8988T (cell line): ENCODE measurements around the gene TBRG4.
"Not testable (repeated sequence)": the region's sequence is repeated elsewhere in the genome, so short reads cannot be mapped to it uniquely, and the experiment has no call there.

Experiments
- DNase-seq: peaks from one replicate; pipeline ENCODE4 v3.0.0; 2011

TBRG4 gene

DNA sequence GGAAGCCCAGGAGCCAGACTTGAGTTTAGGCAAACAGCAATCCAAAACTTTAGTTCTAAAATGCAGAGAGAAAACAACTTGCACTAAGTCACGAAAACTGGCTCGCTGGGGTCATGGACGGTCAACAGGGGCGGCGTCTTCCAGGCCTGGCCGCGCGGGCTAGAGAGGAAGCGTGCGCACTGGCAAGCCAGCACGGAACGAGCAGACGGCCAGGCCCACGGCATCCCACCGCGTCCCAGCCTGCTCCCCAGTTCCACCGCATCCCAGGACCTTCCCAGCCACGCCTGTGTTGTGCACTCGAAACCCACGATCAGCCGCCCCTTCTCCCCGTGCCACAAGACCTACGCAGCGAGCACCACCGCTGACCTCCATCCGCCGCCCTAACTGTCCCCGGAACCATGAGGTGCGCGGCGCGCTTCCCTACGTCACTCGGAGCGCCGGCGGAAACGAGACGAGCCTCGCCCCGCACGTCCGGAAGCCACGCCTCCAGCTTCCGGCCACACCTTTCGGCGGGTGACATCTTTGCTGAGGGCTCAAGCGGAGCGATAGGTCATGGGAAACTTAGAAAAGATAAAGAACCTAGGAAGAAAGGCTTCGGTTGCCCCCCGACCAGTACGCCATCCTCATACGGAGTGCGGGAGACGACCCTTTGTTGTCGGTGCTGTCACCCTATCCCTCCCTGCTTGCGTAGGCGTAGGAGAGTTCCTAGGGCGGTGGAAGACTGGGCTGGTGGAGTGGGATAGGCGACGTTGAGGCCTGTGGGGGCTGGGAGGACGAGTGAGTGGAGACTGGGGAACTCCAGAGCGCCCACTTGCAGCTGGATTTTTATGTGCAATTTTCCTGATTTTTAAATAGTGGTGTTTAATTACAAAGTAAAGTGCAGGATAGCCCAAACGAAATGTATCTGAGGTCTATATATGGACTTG, at the start of gene TBRG4:
TSS of gene TBRG4 (minus strand) at position 400 of the 926 bp plus-strand sequence. CDS start 2,460 bp downstream, outside the sequence.
- peak; percentile 69 for DNase-seq

DNA sequence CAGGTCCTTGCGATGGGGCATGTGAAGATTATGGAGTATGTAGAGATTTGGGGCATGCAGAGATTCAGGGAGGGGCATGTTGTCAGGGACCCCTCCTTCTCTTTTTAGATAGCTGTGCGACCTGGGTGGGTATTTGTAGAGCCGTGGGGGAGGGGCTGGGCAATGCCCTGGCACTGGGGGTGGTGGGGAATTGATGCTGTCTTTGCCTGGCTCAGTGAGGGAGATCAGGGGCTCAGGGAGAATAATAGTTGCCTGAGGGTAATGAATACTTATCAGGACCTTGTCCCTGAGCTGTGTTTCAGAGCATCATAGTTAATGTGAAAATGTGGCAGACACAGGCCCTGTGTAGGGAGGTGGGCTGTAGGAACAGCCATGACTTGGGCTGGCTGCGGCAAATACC, 49.6 kb upstream of the TBRG4 start:
- no peak for DNase-seq

DNA sequence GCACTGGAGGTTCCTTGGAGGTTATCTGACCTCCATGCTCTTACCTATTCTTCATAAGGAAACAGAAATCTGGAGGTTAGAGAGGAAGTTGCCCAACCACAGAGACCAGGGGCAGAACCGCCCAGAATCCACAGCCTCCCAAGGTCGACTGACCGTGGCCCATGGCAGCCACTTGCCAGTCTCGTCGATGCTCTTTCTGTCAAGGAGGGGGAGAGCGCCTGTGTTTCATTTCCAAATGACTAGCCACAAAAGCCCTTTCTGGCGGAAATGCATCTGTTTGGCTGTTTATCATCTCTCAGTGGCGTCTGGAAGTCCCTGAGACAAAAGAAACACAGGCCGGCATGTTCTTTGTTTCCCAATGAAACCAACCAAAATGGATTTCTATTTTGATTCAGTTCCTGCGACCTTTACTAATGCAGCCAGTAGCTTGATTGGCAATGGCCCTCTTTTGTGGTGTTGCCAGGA, 49.0 kb upstream of the TBRG4 start:
- no peak for DNase-seq

DNA sequence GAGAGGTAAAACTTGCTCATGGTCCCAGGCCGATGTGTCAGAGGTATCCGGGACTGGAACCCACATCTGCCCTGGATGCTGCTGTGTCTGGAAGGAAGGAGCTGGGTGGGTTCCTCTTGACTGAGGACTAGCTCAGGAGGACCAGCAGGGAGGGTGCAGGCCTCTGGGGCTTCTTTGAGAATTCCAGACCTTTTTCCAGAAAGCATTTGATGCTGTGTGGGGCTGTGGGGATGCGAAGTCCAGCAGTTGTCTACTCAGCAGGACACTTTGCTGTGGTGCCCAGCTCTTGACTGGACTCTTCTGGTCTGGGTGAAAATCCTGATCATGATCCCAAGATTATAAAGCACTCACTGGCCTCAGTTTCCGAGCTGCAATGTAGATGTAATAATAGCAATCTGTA, 47.8 kb upstream of the TBRG4 start:
- no peak for DNase-seq

DNA sequence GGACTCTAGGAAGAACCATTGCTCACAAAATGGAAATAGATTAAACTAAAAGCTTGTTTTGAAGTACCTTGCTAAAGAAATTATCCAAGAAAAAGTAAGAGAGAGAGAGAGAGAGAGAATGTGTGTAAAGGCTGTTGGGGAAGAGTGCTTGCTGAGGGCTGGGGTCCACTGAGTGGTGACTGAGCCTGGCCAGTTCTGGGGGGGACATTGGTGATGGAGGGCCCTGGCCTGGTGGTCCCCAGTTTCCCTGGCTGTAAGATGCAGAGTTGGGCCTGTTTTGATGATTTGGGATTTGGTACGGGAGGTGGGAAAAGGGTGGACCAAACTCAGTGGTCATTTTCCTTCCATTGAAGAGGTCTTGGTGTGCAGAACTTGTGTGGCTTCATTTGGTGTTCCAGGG, 47.0 kb upstream of the TBRG4 start:
- DNase-seq = no peak

DNA sequence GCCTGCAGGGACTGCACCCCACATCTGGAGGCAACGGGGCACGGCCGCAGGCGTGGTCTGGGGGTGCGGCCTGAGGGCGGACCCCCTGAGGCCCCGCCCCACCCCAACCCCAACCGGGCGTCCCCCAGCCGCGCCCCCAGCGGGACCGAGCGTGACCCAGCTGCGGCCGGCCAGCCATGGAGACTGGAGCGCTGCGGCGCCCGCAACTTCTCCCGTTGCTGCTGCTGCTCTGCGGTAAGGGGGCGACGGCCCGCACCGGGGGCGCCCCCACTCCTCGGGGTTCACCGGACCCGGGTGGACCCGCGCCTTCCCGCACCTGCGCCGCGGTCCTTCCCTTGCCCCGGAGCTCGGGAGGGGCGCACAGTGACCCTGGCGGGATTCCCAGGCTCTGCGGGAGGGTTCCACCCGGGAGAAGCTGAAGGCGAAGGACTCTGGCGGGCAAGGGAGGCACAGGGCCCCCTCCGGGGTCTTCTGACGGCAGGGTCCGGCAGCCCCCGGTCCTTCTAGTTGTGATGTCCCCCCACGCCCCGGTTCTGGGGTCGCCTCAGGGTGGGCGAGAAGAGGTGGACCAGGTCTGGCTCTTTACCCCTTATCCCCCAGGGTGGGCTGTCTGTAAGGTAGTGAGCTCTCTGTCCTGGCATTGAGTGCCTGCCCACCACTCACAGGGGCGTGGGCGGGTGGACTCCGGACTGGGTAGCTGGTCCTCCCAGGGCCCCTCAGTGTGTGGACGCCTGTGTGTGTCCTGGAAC, 46.3 kb upstream of the TBRG4 start, which contains the start of gene RAMP3:
TSS of gene RAMP3 (plus strand) at position 139 of the 749 bp plus-strand sequence. CDS start at position 177, 38 bp downstream.
- no peak for DNase-seq

DNA sequence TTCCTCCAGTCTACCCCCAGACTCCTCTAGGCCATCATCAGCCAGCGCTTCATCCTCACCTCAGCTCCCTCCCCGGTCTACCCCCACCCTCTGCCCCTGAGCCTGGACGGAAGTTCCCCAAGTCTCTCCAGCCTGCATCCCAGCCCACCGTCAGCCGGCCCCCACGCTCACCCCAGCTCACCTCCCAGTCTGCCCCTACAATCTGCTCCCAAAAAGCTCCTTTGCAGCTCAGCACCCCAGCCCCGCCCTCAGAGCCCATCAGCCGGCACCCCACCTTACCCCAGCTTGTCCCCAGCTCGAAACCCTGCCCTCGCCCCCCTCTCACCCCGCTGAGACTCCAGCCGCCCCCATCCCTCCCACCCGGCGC, 45.8 kb upstream of the TBRG4 start:
- DNase-seq = no peak

DNA sequence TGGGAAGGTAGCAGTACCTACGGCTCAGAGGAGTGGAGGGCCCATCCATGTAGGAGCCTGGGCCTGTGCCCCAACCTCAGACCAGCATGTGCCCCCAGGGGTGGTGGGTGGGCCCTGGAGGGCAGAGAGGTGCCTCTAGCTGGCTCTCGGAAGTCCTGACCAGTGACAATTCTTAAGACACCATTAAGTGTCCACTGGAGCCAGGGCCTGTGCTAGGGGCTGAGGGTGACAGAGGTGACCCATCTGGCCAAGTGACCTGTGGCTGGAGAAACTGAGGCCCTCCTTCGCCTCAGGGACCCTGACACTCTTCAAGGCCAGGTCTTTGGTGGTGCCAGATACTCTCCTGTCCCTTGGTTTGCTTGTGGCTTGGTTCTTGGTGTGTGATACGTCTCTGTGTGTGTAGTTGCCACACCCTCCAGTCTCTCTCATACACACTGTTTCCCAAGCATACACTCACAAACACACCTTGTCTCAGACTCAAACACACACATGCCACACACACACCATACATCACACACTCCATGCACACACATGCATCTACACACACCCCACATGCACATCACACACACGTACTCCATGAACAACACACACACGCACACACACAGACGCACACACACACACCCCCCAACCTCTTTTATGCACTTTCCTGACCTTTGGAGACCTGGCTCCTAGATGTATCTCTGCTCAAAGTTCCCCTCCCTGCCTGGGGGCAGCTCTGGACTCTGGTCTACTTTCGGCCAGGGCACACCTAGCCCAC, 45.2 kb upstream of the TBRG4 start:
- no peak for DNase-seq

DNA sequence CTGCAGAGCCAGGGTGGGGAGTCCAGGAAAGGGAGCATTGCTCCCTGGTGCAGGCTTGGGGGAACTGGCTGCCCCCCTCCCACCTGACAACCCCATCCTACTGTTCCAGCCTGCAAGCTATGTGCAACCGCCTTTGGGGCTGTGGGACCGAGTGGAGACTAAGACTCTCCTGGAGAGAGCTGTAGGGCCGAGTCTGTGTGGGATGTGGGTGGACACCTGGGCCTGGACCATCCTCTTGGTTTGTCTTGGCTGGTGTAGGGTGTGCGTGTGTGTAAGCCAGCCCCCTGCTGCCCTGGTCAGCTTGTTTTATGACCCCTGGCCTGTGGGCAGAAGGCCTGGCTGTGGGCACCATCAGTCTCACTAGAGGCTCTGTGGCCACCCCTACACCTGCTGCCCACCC, 44.4 kb upstream of the TBRG4 start:
- DNase-seq = no peak

DNA sequence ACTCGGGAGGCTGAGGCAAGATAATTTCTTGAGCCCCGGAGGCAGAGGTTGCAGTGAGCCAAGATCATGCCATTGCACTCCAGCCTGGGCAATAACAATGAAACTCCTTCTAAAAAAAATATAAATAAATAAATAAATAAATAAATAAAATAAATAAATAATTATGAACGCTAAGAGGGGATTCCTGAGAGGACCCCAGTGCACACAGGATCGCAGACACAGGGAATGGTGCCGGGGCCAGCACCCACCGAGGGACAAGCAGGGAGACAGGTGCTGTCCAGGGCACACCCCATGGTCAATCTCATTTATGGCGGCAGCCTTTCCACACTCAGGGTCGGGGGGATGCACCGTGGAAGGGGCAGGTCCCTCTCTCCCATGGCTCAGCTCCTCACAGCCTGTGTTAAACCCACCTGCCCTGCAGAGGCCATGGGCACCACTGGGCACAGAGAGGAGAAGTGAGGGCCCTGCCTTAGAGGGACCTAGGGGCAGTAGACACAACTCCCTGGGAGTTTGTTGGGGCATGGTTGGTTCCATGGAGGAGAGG, 43.9 kb upstream of the TBRG4 start:
- DNase-seq = no peak

DNA sequence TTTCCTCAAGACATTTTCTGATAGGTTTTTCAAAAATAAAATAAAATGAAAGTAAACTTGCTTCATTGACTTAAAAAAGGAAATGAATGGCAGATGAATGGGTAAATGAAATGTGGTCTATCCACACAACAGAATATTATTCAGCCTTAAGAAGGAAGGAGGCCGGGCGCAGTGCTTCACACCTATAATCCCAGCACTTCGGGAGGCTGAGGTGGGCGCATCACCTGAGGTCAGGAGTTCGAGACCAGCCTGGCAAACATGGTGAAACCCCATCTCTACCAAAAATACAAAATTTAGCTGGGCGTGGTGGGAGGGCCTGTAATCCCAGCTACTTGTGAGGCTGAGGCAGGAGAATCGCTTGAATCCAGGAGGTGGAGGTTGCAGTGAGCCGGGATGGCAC, 42.4 kb upstream of the TBRG4 start:
- DNase-seq = not testable (repeated sequence)

DNA sequence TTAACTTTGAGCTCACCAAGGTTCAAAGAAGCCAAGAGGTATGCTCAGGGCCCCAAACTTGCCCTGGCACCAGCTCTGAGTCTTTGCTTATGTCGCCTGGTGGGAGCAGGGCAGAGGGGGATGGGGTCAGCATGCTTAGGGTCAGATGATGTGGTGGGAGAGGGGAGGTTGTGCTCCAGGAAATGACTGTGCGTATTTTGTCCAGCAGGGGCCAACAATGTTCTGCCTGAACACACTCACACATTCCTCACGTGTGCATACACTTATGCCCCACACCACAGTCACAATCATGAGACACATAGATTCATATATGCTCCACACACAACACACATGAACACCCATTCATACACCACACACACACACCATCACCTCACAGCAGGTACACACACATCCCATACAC, 41.7 kb upstream of the TBRG4 start:
- DNase-seq = no peak

DNA sequence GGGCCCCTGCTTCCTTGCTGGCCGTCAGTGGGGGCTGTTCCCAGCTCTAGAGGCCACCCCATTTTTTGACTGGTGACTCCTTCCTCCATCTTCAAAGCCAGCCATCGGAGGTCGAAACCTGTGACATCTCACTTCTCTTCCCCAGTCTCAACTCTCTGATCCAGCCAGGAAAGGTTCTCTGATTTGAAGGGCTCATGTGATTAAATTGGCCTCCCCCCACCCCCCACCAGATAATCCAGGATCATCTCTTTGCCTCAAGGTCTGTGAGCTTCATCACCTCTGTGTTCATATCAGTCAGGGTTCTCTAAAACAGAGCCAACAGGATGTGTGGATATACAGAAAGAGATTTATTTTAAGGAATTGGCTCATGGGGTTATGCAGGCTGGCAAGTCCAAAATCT, 40.5 kb upstream of the TBRG4 start:
- DNase-seq = no peak

DNA sequence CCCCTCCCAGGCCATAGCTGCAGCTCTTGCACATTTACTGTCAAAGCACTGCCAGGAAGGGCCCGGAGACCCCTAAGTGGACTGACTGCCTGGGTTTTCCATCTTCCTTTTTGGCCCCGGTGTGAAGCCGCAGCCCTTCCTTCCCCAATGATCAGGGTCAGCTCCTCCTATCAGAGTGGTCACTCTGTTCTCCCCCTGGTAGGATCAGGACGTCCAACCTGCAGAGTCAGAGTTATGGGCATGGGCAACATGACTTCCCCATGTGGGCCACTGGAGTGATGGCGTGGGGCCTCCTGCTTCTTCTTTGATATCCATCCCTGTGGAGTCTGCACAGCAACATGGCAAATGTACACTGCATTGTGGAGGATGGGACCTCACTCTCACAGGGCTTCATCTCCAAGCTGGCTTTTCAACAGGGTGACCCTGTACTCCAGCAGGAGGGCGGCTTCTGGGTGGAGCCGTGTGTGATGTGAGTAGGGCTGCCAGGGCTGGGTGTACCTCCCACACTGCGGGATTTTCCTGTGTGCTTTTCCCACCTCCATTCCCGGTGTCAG, 39.7 kb upstream of the TBRG4 start:
- no peak for DNase-seq

DNA sequence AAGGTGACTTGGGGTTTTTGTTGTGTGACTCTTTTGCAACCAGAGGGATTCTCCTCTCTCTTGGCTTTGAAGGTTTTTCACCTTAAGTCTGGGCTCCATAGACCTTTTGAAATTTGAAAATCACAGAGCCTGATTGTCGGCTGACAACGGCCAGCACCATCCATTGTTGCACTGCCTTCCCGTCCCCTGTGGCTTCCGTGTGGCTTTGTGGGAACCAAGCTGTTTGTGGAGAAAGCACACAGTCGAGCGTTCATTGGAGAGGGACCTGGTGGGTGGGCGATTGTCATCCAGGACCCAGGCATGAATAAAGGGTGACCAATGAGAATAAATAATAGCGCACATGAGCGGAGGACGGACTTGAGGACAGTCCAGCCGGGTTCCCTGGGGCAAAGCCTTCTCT, 38.7 kb upstream of the TBRG4 start:
- DNase-seq = no peak

DNA sequence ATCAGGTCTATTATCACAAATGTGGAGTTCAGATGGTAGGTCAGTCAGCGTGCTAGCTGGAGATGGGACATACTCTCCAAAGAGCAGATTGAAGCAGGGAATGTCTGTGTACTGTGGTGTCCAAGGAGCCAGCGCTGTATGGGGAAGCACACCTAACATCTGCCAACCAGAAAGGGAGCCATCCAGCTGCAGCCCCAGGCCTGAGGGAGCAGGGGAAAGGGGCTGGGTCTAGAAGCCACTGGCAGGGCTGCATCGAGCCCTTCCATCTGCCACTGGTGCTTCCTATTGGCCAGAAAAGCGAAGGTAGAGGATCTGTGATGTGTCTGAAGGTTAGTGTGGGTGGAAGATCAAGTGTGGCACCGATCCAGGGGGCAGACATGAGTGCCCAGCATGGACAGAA, 38.1 kb upstream of the TBRG4 start:
- DNase-seq = no peak

DNA sequence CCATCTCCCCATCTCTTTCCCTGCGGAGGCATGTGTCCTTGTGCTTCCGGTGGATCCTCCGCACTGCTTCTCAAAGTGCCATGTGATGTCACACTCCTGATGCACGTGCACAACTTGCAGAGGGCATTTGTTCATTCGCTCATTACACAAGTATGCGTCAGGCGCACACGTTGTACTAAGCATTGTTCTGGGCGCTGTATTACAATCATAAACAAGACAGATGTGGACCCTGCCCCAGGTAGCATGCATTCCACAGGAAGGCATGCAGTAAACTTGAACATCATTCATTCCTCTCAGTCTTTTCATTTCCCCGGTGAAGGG, 37.1 kb upstream of the TBRG4 start:
- no peak for DNase-seq

DNA sequence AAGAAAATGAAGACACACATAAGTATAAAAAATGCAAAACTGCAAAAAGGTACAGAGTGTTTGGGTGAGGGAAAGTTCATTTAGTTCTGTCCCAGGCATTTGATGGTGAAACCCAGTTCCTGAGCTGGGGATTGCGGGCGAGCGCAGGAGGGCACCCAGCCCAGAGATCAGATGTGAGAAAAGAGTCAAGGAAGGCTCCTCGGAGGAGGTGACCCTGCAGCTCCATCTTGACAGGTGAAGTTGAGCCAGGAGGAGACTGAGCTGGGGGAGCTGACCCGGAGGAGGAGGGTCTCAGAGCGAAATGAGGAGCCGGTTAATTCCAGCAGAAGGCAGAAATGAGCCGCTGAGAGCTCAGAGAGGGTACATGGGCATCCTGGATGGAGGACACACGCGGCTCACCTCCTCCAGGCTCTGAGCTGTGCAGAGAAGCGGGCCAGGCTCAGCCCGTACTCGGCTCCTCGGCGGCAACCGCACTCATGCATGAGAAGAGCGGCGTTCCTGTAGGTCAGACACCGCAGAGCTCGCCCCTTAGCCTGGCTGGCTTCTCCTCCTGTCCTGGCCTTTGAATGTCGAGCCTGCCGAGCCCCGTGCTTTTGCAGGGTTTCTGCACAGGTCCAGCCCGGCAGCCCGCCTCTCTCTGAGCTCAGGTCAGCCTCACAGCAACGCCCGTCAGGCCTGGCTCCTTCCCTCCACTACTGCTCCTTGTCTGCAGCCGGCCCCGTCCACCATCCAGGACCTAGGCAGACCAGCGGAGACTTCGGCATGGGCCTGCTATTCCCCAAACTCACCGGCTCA, 36.6 kb upstream of the TBRG4 start:
- no peak for DNase-seq

DNA sequence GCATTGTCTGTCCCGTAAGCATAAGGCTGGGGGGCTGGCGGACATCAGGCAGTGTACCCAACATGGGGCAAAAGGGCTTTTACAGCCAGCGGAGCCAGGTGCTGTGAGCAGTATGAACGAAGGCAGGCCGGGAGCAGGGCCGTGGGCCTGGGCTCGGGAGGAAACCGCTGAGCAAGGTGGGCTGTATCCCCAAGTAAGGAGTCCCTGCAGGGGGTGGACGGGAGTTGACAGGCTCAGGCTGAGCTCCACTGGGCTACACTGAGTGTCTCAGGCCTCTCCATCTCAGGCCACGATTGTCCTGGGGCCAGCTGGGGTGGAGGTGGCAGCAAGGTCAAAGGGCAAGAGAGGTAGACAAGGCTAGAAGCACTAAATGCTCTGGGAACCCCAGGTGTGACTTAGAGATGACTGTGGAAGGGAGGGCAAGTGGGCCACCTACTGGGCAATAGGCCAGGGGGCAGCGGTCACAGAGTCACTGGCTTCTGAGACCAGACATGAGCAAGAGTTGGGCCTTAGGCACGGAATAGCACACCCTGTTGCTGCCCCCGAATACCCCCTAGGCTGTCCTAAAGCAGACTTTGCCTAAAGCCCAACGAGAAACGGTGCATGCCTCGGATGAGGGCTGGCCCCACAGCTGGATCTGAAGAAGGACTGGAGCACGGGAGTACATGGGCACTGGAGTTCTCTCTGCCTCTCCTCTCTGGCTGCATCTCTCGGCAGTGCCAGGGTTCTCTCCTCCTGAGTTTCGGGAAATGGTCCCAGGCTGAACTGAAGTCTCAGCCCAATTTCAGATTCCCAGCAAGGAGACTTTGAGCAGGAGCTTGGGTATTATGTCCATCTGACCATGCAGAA, 35.3 kb upstream of the TBRG4 start:
- no peak for DNase-seq

DNA sequence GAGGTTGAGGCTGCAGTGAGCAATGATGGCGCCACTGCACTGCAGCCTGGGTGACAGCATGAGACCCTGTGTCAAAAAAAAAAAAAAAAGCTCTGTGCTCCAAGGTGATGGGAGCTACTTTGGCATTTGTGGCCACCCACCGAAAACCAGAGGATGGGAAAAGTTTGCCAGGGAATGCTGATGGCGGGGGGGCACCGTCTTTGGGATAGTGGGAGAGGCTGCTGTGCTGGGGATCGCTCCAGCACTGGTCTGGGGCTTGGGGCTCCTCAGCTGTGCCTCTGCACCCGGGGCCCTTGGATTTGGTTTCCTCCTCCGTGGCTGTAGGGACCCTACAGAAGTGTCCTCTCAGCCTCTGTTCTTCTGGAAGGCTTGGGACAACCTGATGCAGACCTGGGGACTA, 34.4 kb upstream of the TBRG4 start:
- DNase-seq = no peak

DNA sequence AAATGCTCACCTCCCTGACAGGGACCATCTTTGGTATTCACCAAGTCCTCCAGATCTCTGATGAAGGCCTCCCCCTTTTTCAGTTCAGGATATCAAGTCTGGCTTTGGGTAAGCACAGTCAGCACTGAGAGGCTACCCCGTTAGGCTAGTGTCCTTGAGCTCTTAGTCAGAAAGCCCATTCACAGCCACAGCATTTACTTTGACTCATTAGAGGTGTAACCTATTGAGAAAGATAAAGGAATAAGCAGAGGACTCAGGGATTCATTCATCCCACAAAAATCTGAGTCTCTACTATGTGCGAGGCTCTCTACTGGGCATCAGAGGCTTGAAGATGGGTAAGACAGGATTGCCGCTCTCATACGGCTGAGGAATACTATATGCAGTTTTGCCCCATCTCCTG, 32.1 kb upstream of the TBRG4 start:
- no peak for DNase-seq
